Mucosa of gallbladder (tissue), 1 donor: Measurements from ENCODE around the gene PCSK4. TPM values are rescaled to one million over a fixed set of nuclear protein-coding genes. Genes with fewer than 3 reads are reported as not detected.
"Not testable (repeated sequence)": the region's sequence is repeated elsewhere in the genome, so short reads cannot be mapped to it uniquely, and the experiment has no call there.

ENCODE experiments used
- DNase-seq: peaks from one replicate; pipeline ENCODE4 v3.0.0-alpha.2; 2020; ENCODE audit warnings: low spot score
- total RNA-seq: library from RNA; stranded (reverse); gene quantifications from one replicate; pipeline ENCODE4 v1.2.1, GENCODE V29; 2021
- donor health status: DM: no; HTN: no; CAD: no.

PCSK4 gene
- total RNA-seq, 1 donor from 2014 or later = 11.7 TPM

DNA sequence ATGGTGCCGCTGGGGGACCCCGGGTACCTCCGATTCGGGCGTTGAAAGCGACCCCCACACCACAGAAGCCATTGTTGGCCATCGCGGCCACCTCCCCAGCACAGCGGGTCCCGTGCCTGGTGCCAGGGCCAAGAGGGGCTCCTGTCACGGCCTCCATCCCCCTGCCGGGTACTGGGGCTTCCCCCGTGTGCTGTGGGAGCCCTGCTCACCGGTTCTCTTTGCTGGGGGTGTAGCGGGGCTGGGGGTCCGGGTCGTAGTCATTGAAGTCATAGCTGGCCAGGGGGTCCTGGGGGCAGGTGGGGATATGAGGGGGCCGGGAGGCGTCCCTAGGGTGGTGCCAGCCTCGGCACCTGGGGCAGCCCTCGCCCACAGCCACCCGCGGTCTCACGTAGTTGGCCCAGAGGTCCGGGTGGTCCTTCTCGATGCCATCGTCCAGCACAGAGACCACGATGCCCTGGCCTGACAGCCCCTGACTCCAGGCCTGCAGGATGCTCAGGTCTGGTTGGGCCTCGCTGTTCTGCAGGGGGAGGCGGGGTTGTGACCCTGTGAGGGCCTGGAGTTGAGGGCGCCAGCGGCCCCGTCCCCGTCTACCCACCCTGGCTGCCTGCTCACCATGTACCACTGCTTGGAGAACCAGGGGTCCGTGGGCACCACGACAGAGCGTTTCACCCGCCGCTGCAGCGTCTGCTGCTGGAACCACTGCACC is 2.4 kb downstream of the PCSK4 start:
- no peak for DNase-seq

DNA sequence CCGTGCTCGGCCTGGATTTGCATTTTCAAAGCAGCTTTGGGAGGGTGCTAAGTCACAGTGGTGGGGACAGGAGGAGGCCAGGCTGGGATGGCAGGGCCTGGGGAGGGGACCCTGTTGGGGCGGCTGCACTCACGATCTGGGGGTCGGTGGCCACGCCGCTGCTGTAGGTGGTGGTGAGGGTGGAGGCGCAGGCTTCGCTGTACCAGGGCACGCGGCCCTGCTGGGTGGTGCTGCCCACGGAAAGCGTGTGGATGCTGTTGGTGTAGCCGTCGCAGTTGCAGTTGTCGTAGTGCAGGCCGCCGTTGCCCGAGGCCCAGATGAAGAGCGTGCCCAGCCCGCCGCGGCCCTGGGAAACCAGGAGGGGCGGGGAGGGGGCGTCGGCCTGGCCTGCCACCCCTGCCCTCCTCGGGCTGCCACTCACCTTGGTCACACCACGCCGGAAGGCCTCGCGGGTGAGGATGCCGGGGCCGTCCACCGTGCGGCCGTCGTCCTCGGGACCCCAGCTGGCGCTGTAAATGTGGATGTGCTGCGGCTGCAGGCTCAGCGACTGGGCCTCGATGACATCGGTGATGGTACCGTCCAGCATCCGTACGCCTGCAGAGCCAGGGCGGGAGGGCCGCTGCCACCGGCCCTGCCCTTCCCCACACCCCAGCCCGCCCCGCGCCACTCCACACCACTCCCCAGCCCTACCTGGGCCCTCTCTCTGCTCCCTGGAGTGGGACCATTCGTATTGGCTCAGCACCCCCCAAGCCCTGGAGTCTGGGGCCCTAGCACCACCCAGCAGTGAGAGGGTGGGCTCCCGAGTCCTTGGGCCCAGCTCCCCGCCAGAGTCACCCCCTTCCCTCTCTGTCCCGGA is 3.2 kb downstream of the PCSK4 start:
- DNase-seq = no peak

DNA sequence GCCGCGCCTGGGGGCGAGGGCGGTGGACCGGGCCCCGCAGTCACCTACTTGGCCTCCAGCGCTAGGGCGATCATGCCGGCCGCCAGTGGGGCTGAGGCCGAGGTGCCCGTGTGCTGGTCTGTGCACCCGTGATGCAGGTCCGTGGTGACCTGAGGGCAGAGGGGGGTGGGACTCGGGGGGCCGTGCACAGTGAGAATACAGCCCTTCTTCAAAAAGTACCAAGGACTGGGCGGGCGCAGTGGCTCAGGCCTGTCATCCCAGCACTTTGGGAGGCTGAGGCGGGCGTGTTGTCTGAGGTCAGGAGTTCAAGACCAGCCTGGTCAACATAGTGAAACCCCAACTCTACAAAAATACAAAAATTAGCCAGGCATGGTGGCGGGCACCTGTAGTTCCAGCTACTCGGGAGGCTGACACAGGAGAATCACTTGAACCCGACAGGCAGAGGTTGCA is 6.1 kb downstream of the PCSK4 start:
- no peak for DNase-seq

DNA sequence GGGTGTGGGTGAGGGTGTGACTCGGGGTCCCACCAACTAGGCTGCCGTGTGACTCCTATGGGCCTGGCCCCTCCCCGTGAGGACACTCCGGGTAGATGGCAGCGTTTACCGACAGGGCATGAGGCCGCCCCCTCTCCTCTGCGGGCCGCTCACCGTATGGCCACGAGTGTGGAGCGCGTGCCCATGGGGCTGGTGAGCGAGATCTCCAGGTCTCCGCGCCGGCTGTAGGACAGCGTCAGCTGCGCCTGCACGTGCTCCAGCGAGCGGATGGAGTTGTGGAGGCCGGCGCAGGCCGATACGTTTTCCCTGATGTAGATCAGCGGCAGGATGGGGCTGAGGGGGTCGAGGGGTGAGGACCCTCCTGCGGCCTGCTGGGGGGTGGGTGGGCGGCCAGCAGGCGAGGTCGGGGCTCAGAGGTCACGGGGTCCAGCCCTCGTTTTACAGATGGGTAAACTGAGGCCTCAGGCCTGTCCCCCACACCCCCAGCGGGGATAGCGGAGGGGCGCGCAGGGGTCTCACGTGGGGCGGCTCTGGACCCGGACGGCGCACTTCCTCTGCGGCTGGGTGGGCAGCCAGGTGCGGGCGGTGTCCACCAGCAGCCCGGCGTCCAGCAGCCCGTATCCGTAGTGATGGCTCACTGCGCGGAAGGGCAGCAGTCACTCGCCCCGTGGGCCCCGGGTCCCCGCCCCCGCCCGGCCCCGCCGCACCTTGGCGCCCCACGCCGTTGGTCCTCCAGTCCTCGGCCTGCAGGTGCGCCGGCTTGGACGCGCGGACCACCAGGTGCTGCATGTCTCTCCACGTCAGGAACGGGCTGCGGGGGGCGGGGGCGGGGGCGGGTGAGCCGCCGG is 6.8 kb downstream of the PCSK4 start:
- DNase-seq = no peak

DNA sequence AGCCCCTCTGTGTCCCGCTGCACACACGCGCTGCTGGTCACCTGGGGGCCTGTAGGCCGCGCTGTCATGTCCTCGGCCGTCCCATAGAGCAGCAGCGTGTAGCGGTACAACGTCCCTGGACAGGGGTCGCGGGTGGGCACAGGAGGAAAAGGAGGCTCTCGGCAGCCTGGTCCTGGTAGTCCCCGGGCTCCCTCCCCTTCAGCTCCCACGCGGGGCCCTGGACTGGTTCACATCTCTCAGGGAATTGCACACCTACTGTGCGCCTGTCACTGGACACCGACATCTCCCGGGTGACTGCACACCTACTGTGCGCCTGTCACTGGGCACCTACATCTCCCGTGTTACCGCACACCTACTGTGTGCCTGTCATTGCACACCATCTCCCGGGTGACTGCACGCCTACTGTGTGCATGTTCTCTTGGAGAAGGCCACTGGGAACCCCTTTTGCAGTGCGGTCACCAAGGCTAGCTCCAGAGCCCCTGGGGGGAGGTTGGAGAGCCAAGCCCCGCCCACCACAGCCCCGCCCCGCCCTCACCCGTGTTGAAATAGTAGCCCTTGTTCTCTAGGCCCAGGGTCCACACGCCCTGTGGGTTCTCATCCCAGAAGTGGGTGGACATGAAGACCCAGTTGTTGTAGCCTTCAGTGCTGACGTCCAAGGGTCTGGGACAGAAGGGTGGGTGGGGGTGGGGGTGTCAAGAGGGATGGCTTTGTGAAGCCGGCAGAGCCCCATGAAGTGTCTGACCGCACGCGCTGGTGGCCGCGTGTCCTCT is 7.6 kb downstream of the PCSK4 start:
- no peak for DNase-seq

DNA sequence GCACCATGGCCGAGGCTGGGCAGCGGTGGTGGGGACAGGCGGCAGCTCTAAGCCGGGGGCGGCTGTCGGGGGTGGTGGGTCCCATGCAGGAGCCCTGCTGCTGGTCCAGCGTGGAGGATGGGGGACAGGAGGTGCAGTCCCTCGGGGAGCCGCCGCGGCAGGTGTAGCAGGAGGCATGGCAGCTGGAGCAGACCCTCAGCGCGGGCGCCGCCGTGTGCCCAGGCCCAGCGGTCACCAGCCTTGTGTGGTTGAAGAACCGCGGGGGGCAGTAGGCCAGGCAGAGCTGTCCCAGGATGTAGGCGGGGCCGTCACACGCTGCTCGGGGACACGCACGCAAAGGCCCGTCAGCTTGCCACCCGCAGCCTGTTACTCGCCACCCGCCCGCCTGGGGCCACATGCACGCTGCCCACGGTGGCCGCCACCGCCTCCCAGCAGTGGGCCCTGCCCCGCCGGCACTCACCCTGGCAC is 8.2 kb downstream of the PCSK4 start:
- DNase-seq = no peak

DNA sequence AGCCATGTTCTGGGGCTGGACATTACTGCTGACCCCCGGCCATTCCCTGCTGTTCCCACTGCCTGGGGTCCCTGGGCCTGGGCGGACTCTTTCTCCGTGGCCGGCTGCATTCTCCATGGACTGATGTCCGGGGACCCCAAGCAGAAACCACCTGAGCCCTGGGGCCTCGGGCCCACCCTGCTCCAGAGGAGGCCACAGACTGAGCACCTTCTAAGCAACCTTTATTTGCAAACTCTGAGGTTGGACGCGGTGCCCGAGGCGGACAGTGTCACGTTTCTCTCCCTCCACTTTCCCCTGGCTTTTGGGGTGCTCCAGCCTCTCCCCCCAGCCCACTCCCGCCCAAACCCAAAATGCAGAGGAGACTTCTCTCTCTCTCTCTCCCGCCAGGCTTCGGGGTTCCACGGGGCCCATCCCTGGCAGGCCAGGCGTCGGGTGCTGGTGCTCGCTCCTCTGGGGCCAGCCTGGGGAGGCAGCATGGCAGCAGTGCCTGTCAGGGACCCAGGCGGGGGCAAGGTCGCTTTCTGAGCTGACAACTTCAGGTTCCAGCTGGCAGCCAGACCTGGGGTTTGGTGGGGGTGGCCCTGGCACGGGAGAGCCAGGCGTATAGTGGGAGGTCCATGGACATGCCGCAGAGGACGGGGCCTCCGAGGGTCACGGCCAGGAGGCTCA is 8.8 kb downstream of the PCSK4 start:
- DNase-seq = no peak

DNA sequence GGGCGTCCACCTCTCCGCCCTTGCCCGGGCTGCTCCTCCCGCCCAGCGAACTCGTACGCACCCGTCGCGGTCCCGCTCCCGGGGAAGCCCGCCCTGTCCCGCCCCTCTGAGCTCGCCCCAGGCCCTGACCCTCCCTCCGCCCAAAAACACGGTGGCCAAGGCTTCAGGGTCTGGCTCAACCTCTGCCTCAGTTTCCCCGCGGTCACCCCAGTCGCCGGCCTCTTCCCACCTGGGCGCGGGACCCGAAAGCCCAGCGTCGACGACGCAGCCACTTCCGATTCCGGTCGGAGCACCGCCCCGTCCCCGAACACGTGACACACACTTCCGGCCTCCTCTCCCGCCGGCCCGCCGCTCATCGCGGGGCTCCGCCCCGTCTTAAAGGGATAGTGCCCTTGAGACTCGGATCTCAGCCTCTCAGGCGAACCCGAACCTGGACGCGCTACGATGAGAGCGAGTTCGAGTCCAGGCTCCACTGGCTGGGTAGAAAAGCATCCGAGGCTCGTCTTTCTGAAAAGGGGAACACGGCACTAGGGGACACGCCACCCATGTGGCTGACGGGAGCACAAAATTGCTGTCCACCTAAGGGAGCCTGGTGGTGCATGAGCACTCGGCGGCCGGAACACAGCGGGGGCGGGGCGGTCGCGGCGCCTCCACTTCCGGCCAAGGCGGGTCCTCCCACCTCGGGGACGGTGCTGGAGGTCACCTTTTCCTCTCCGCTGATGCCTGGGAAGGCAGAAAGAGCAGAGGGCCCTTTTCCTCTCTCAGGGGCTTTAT is 11.0 kb downstream of the PCSK4 start, which contains the start of gene C19orf25:
Gene C19orf25 (minus strand): TSS at position 282 of the 774 bp plus-strand sequence. CDS start 312 bp downstream, outside the sequence.
- DNase-seq = peak; percentile 94

DNA sequence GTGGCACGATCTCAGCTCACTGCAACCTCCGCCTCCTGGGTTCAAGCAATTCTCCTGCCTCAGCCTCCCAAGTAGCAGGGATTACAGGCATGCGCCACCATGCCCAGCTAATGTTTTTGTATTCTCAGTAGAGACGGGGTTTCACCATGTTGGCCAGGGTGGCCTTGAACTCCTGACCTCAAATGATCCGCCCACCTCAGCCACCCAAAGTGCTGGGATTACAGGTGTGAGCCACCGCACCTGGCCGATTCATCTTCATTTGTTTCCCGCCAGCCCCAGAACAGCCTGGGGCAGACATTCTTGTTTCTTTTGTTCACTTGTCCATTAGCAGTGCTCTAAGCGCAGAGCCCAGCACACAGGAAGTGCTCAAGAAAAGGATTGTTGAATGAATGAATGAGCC is 13.1 kb downstream of the PCSK4 start:
- not testable (repeated sequence) for DNase-seq

DNA sequence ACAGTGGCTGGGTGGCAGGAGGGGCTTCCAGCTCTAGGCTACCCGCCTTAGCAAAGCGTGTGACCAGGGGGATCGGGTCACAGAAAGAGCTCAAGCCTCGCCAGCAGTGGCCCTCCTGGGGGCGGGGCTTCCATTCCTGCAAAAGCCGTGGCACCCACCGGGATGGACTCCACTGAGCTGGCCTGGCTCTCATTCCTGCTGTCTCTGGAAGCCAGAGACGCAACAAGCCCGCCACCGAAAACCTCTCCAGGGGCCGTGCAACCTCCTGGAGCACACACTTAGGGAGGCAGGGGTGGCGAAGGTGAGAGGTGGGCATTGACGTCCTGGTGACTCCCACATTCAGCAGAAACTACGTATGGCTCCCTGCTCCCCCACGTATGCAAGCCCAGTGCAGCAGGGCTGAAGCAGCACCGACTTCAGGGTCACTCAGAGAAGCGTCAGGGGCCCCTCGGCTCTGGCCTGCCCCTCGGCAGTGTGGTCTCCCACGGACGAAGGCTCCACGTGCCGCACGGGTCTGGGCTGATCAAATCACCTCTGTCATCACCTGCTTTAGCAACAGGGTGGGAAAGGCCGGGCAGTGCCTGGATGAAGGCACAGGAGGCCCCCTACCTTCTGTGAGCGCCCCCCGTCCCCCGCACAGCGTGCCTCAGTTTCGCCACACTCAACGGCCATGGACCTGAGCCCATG is 14.3 kb downstream of the PCSK4 start:
- no peak for DNase-seq

DNA sequence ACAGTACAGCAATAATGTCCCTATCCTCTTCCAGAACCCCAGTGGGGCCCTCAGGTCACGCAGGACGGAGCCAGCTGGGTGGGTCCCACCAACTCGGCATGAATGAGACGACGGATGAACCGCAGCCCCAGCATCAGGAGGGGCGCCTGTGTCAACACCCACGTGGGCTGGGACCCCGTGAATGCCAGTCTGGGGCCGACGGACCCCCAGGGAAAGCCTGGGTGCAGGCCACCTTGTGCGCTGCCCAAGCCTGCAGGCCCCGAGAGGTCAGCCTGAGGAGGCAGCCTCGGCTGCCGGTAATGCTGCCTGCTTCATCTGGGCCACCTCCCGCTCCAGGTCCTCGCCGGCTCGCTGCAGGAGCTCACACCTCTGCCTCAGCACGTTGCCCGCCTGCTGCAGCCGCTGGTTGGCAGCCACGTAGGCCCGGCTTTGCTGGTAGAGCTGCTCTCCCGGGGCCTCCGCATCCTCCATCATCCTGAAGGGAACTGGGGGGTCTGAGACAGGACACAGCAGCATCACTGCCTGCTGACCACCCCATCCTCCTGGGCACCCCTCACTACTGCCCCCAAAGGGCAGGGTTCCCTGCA is 15.3 kb downstream of the PCSK4 start:
- no peak for DNase-seq

DNA sequence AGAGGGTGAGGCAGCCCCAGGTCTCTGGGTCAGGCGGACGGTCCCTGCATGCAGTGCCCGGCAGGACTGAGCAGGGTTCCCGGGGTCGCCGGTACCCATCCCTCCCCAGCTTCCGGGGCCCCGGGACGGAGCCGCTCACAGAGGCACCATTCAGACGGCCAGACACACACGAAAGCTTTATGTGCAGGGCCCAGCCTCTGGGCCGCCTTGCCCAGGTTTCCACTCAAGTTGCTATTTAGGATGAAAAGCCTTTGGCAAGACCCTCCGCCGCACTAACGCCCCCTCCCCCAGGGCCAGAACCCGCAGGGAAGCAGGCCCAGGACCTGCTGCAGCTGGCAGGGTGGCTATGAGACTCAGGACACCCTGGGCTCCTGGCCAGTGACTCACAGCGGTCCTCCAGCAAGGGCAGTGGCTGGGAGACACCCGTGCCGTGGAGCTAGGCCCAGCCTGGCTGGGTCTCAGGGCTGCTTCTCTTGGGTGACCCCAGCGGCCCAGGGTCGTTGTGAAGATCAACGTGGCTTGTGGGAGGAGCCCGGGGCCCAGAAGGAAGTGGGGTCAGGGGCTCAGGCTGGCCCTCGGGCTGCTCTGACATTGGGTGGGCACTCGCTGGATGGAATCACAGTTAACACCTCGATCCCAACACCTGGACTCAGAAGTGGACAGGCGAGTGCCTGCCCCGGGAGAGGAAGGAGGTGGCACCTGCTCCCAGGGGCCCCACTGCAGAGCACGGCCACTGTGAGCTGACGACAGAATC is 16.0 kb downstream of the PCSK4 start:
- DNase-seq = no peak

DNA sequence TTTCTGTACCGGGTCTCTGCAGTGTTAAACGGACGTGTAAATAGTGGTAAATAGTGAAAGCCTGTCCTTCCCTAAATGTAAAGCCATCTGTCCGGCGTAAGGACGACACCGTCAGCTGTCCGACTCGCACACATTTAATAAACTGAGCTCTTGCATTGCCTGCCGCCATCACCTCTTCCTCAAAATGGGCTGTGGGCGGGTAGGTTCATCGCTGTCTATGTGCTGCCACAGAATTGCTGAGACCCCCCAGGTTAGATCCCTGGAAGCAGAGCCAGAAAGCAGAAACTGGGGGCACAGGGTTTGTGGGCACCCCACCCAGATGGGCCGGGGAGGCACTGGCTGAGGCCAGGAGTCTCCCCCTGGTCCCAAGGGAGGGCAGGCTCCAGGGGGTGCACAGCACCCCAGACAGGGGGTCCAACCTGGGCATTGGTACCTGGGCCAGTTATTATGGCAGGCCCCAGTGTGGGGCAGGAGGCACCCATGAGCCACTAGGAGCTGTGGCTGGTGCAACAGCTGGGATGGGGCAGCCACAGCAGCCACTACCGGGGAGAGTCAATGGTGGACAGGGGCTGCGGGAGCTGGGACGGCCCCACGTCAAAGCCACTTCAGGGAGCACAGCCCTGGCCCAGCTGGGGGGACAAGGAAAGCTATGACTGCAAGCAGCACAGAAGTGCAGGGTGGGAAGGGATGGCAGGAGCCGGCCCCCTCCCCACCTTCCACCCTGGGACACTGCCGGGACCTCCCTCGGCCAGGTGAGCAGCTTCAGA is 16.9 kb downstream of the PCSK4 start:
- no peak for DNase-seq

DNA sequence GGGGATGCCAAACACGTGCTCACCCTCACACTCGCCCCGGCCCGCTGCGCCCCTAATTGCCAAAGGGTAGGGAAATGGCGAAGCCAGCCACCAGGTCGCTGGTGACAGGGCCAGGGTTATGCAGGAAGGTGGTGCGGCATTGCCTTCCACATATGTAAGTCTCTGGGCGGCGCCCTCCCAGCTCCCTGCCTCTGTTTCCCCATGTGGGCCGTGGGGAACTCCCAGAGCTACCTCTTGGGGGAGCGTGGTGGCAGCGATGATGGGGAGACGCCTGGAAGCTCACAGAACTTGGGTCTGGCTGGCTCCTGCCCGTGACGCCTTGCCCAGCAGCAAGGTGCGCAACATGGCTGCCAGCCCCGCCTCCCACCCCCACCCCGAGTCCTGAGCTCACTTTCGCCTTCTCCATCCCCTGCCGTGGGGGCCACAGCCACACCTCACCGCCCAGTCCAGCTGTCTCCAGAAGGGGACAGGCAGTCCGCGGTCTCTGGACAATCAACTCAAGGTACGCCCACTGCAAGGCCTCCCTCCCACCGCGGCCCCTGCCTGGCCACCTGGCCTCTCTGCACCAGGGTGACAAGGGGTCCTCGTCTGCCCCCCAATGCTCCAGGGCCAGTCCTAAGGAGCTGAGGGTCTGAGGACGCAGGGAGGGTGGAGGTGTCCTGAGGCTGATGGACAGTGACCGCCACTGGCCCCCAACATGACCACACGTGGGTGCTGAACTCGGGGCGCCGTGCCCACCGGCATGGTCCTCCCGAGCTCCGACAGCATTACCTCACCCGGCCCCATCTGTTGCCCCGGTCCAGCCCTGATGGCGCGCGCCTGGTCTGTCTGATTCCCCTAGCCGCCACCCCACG is 17.7 kb downstream of the PCSK4 start:
- DNase-seq = no peak

DNA sequence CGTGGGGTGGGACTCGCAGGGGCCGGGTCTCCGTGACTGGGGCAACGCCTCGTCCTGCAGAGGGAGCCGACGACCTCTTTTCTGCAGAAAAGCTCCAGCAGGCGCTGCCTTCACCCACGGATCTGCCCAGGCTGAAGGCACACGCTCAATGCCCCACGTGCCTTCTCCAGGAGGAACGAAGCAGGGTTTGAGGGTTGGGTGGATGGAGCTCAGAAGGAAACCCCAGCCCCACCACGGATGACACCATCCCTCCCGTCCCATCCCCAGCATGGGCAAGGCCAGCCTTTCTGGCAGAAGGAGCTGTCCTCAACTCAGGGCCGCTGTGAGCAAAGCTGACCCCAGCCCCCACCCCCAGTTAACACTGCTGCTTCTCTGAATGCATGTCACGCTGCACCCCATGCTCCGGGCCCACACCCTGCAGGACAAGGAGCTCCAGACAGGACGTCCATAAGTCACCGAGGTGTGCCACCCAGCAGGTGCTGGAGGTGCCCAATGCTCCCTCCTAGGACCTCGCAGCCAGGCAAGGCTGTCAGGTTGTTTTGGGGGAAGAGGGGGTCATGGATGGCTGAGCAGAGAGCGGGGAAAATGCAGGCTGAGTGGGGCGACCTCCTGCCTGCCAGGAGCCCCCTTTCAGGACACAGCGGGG is 18.5 kb downstream of the PCSK4 start:
- DNase-seq = no peak

DNA sequence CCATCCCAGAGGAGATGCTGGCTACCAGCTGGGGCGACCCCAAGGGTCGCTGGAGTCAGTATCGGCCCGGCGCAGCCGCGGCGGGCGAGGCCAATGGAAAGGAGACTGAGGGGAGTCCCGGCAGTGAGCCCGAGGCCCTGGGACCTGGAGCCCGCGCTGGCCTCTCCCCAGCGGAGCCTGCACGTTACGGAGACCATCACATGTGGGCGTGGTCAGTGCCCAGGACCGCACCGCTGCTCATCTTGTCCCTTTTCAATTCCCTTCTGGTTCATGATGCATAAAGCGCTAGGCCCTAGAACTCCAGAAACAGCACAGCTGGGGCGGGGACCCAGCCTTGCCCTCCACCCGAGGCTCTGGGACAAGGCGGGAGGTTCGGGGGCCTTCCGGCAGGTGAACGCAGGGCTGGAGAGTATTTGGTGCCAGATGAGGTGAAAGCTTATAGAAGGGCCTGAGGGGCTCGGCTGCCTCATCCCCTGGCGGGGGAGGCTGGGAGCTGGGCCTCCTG is 19.1 kb downstream of the PCSK4 start:
- no peak for DNase-seq
